PC-9 (cell line): ENCODE results near the gene DOCK3.

Experiments
- EZH2 ChIP-seq: fragments of 200-600 bp; sonication (generic); IDR thresholded peaks from 2 replicates; pipeline ENCODE4 v1.8.0; 2017; ENCODE audit warnings: antibody characterized with exemption, low read depth
- TF ChIP-seq, protein P1 (sequence below): fragments of 200-600 bp; sonication (generic); conservative IDR thresholded peaks from 2 replicates; pipeline ENCODE4 v1.6.1; 2017; ENCODE audit warnings: mixed run types, antibody characterized with exemption, mild to moderate bottlenecking, moderate library complexity

- TF ChIP-seq, protein P1, sequence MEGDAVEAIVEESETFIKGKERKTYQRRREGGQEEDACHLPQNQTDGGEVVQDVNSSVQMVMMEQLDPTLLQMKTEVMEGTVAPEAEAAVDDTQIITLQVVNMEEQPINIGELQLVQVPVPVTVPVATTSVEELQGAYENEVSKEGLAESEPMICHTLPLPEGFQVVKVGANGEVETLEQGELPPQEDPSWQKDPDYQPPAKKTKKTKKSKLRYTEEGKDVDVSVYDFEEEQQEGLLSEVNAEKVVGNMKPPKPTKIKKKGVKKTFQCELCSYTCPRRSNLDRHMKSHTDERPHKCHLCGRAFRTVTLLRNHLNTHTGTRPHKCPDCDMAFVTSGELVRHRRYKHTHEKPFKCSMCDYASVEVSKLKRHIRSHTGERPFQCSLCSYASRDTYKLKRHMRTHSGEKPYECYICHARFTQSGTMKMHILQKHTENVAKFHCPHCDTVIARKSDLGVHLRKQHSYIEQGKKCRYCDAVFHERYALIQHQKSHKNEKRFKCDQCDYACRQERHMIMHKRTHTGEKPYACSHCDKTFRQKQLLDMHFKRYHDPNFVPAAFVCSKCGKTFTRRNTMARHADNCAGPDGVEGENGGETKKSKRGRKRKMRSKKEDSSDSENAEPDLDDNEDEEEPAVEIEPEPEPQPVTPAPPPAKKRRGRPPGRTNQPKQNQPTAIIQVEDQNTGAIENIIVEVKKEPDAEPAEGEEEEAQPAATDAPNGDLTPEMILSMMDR, result no peak
- no peak for TF ChIP-seq EZH2
Observed at GRCh38 chr3:51221959-51222358, 547.2 kb downstream of the DOCK3 start.
